Medulla oblongata (tissue), 1 donor: ENCODE results near the gene SMAD6.

Experiments used
- DNase-seq: peaks from one replicate; pipeline ENCODE4 v3.0.0-alpha.2; 2015; ENCODE audit errors: extremely low spot score

Gene SMAD6

DNA sequence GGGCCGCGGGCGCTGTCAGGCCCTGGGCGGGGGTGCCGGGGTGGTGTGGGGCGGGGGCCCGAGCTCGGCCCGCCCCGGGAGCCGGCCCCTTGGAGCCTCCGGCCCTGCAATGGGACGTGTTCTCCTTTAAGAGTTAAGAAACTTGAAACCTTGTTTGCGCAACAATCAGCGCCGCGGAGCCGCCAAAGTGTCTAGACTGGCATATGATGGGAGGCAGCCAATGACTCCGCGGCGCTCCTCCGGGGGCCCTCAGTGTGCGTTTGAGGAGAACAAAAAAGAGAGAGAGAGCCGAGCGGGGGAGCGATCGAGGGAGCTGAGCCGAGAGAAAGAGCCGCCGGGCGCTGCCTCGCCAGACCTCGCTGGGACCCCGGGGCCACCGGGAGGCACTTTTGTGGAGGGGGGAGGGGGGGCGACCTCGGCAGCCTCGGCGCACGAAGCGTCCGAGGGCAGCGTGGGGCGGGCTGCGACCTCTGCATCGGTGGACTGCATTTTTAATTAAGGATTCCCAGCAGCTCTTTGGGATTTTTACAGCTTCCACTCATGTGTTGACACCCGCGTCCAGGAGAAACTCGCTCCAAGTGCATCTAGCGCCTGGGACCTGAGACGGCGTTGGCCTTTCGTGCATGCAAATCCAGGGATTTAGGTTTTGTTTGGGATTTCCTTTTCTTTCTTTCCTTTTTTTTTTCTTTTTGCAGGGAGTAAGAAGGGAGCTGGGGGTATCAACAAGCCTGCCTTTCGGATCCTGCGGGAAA lies at the start of gene SMAD6:
TSS of gene SMAD6 (plus strand) at position 202 of the 752 bp plus-strand sequence. CDS start 1,023 bp downstream, outside the sequence.
- peak; percentile 92 for DNase-seq

- DNase-seq: no peak
These were observed 49.2 kb upstream of the SMAD6 start for GRCh38 chr15:66652806-66653205.

GRCh38 chr15:66653398-66653797 lies 48.6 kb upstream of the SMAD6 start:
- DNase-seq: no peak

DNA sequence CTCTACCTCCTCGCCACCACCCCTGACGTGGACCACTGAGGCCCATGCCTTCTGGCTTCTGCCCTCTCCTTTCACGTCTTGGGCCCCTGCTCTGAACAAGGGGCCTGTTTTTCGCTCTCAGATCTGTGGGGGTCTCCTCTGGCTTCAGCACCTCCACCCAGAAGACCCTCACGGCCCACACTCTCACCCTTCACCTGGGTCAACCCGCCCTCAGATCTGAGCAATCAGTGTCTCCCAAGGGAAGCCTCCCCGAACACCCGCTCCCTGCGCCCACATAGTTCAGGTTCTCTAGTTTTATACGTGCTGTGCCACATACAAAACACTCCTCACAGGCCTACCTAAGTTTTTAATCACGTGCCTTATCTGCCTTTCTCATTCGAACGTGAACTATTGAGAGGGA lies 48.2 kb upstream of the SMAD6 start:
- DNase-seq: no peak

GRCh38 chr15:66654361-66654738 lies 47.7 kb upstream of the SMAD6 start:
- no peak for DNase-seq

DNA sequence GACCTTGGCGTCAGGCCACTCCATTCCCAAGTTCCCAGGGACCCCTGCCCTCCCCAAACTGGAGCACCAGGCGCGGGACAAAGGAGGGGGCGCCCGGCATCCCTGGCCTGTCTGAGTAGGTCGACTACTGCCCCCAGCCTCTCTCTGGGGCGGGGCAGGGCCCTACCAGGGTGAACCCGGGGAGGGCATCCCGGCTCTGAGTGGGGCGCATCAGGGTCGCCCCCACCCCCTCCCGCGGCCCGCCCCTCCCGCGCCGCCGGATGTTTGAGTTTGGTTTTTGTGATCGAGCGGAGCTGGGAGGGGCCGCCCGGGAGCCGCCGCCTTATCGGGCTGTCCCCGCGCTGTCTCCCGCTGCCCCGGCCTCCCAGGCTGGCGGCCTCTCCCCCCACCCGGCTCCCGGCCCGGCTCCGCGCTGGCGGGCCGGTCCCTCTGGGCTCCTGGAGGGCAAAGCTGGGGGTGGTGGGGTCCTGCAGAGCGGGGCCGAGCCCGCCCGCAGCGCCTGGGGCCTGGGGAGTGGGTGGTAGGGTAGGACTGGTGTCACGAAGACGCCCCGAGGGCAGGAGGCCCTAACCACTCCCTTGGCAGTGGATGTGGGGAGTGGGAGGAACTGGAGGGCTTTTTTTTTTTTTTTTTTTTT lies 47.2 kb upstream of the SMAD6 start:
- DNase-seq: no peak

GRCh38 chr15:66655511-66655910 lies 46.5 kb upstream of the SMAD6 start:
- DNase-seq: no peak

GRCh38 chr15:66655997-66656396 lies 46.0 kb upstream of the SMAD6 start:
- DNase-seq: no peak

GRCh38 chr15:66657185-66658020 lies 44.6 kb upstream of the SMAD6 start:
- DNase-seq: no peak

- DNase-seq: no peak
These were observed 44.0 kb upstream of the SMAD6 start for GRCh38 chr15:66658044-66658443.

DNA sequence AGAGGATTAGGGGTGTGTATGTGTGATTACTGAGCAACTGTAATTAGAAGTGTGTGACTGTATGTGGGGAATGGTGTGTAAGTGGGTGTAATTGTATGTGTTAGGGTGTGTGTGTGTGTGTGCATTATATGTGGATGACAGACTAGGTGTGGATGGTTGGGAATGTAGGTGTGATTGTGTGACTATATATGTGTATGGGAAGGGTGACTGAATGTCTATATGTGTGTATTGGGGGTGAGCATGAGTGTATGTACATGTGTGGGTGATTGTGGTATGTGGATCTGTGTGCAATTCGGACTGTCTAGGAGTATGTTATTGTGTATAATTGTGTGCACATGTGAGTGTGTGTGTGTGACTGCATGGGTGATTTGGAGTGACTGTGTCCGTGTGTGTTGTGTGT lies 43.2 kb upstream of the SMAD6 start:
- no peak for DNase-seq

GRCh38 chr15:66659384-66659783 lies 42.7 kb upstream of the SMAD6 start:
- no peak for DNase-seq

DNA sequence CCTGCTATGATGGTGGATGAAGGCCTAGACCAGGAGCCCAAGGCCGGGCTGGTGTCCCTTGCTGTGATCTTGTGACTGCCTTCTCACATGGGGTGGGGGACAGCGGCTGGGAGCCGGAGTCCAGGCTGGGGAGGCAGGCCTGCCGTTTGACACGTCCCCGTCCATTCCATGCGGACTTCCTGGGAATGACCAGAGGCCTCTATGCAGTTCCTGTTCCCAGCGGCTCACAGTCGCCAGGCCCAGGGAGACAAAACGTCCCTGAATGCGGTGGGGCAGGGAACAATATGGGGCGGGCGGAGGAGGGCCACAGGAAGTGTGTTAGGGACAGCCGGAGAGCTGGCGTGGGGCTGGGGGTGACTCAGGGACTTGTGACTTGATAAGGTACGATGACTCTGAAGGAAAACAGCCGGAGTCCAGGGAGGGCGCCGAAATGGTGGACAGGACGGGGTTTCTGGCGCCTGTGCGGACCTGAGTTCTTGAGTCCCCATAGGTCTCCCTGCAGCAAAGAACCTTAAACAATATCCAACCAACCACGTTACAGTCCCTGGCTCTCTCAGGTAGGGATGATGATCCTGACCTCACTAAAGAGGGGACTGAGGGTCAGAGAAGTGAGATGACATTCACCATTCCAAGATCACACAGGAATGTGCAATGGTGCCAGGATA lies 40.5 kb upstream of the SMAD6 start:
- no peak for DNase-seq

DNA sequence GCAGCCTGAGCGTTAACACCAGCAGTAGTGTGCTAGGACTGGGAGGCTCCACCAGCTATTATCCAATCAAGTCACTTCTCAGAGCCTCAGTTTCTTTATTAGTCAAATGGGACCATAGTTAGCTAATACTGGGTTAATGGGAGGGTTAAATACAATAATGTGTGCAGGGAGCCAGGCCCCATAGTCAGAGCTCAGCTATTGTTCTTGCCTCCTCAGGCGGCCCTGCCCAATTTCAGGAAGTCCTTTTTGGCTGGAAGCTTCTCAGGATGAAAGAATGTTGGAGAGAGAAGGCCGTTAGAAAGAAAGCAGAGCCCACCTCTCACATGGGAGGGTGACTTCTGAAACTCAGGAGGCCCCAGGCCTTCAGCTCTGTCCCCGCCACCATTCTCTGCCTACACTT lies 39.5 kb upstream of the SMAD6 start:
- no peak for DNase-seq

GRCh38 chr15:66663664-66664063 lies 38.4 kb upstream of the SMAD6 start:
- DNase-seq: no peak

- DNase-seq: no peak
These were observed 31.9 kb upstream of the SMAD6 start for GRCh38 chr15:66670175-66670574.

- no peak for DNase-seq
These were observed 31.1 kb upstream of the SMAD6 start for GRCh38 chr15:66670762-66671580.

DNA sequence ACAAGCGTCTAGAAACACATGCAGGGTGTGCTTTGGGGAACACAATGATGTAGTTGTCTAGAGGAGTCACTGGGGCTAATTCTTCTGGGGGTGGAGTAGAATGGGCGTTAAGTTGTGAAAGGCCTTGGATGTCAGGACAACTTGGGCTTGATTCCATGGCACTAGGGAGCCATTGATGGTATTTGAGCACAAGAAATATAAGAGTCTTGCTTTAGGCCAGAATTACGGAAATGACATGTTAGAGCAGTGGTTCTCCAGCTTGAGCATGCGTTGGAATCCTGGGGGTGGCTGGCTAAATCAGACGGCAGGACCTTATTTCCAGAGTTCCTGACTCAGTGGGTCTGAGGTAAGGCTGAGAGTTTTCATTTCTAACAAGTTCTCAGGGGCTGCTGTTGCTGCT lies 29.2 kb upstream of the SMAD6 start:
- no peak for DNase-seq

GRCh38 chr15:66673410-66674322 lies 28.4 kb upstream of the SMAD6 start:
- DNase-seq: no peak

DNA sequence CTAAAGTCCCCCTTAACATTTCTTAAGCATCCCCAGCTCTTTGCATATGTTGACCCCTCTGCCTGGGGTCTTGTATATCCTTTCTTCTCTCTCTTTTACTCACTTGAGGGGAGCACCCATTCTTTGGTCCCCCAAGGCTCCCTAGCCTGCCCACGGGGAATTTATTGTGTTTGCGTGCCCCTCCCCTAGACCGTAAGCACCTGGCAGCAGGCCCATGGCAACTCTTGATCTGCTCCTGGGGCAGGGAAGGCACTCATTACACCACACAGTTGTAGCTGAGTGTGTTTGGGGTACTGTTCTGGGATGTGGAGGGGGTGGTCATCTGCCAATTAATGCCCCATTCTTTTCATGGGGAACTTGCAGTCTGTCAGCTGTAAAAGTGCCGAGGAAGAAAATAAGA lies 27.3 kb upstream of the SMAD6 start:
- no peak for DNase-seq
